Suprapubic skin (tissue), 3 donors: ENCODE data around the gene AMACR.

Source experiments
- CTCF ChIP-seq, 2 donors: fragments of 200-600 bp in 1 of 2; fragments of 450-650 bp in 1 of 2; sonication (generic) in 1 of 2; IDR thresholded peaks; one replicate each; pipeline ENCODE4 v1.5.1; 2016 to 2019; ENCODE audit warnings: antibody characterized with exemption in 2 of 2, mild to moderate bottlenecking in 1 of 2, moderate library complexity in 1 of 2
- POLR2AphosphoS5 ChIP-seq, 3 donors: sonication (generic); formaldehyde crosslinking; IDR thresholded peaks; one replicate each; pipeline ENCODE4 v1.6.1; 2017; ENCODE audit warnings: antibody characterized with exemption in 3 of 3

- TF ChIP-seq CTCF (IDR thresholded peaks at IDR 0.05) (no peak), POLR2AphosphoS5 (IDR thresholded peaks at IDR 0.05) (no peak)
These were observed 2.6 kb downstream of the AMACR start for GRCh38 chr5:34005211-34005610.
